Measurements from ENCODE around the gene CELA3B.
A peak's percentile ranks its signal among the peaks of the same experiment; 100 is the strongest.
"Not testable (repeated sequence)": the region's sequence is repeated elsewhere in the genome, so short reads cannot be mapped to it uniquely, and the experiment has no call there.

The CELA3B gene

DNA sequence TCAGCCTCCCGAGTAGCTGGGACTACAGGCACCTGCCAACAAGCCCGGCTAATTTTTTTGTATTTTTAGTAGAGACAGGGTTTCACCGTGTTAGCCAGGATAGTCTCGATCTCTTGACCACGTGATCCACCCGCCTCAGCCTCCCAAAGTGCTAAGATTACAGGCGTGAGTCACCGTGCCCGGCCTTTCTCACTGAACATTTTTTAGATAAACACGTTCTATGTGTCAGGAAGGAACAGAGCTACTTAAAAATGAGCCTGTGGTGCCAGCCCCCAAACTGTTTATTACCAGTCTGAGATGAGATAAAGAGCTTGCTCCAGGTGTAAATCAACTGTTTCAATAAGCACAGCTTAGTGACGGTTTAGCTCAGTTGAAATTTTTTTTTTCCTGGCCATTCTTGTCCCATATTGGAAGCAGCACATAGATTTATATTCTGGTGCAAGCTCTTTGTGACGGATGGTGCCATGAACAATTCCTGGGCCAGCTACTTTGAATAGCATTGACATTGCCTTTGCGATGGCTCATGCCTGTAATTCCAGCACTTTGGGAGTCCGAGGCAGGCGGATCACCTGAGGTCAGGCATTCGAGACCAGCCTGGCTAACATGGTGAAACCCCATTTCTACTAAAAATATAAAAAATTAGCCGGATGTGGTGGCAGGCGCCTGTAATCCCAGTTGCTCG, 33.7 kb upstream of the CELA3B start:
- not testable (repeated sequence) for DNase-seq (ENCODE audit: low spot score)

DNA sequence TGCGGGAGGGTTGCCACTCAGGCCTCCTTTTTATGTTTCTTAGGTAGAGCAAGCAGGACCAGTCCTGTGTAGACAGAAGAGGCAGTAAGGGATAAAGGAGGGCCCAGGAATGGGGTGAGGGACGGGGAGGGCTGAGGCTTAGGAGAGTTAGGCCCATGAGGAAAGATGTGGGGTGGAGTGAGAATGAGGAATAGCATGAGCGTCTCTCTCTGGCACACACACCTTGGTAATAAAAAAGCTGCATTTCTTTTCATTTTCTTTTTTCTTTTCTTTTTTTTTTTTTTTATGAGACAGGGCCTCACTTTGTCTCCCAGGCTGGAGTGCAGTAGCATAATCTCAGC, 32.1 kb upstream of the CELA3B start:
- no peak for DNase-seq (ENCODE audit: low spot score)

DNA sequence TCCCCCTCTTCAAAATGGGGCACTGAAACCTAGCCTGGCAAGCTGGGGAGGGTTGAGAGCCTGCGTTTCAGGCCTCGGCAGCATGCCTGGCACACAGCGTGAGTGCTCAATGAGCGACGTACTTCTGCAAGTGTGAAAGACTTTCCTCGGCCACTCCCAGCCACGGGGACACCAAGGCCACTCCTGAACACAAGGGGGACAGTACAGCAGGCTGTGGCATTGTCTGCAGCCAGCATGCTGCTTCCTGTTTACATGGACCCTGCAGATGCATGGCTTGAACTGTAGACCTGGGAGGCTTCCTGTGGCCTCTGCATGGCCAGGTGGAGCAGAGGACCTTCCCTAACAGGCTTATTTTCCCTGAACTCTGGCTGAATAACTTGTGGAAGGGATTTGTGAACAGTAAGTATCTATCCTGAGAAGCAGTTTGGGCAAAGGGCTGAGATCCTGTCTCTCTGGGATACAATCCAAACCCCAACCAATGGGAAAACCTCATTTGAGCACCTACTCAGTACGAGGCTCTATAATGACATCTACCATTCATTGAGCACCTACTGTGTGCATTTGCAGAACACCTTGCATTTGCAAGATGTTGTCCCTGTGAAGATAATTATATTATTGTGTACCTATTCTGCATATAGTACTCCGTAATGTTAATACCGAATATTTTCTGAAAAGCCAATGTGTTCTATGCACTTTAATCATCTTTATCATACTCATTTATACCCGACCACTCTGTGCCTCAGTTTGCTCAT, 29.8 kb upstream of the CELA3B start:
- DNase-seq (ENCODE audit: low spot score): no peak

DNA sequence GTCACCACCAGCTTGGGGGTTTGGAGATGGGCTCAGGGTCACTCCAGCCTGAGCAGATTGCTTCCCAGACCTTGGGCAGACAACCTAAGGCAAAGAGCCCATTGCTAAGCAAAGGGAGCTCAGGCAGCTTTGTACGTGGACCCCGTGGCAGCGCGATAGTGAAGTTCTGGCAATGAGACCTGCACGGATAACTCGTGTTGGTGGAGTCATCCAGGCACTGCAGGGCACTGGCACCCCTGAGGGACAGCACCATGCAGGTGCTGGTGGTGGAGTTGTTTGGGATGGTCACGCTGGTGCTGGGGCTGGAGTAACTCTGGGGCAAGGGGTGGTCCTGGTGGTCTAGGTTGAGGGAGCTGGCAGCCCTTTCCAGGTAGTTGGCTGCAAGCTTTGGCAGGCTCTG, 26.1 kb upstream of the CELA3B start:
- DNase-seq (ENCODE audit: low spot score): no peak

DNA sequence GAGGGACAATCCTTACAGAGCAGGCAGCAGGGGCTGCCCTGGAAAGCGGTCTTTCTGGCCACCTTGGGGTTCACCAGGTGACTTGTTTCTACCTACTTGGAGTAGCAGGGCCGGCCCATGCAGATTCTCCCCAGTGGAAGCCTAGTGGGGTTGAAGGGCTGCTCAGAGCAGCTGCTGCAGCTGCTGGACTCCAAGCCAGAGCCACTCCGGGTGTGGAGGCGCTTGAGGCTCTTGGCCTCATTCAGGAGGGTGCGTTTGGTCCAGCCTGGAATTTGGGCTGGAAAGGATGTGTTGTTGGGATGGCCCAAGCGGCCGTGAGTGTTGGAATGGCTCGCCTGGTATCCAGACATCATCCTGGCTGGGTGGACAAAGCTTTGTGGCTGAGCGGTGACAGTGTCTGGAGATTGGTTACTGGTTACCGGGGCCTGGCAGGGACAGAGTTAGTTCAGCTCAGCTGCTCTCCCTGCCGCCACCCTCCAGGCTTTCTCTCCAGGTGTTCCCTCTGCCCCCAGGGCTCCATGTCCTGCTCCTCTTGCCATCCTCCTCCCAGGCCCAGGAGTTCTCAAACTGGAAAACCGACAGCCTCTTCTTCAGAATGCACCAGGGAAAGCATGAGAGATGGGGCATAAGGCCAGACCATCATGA, 25.5 kb upstream of the CELA3B start:
- no peak for DNase-seq (ENCODE audit: low spot score)

DNA sequence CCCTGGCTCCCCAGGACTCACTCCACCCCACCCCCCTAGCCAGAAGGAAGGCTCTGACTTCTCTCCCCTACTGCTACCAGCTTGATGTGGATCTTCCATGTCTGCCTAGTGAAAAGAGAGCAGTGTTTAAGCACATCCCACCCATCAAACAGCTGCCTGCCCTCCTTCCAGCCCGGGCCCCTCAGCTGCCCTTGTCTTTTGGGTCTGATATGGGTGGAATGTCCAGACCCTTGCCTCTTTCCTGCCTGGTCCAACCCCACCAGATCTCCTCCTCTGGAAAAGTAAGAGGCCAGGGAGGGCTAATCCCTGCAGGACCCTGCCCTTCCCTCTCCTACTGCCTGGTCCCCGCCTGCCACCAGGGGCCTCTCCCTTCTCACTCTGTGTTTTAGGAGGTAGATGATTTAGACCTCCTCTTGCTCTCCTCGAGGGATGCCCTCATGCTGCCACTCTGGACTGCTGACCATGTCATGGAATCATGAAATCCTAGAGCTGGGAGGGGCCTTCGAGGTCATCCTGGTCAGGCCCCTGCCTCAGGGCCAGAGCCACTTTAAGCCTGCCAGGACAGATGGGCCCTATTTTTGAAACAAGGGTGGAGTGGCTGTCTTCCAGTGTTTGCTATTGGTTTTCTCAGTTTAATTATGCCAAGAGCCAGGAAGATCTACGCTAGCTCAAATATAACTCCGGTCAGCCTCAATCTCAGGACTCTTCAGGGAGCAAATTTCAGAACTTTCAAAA, 23.9 kb upstream of the CELA3B start:
- DNase-seq (ENCODE audit: low spot score): no peak

DNA sequence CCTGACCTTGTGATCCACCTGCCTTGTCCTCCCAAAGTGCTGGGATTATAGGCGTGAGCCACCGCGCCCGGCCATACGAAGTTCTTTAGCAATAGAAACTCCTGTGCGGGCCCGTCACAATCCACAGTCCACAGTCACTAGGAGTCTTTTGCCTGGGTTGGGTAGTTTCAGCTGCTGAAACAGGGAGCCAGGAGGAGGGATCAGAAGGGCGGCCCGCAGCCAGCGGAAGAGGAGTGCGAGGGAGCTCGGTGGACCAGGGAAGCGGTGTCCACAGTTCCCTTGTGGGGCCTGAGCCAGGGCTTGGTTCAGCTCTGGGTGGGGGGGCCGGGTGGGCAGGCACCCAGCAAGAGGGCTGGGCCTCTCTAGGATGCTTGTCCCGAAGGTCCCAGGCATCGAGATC, 21.8 kb upstream of the CELA3B start:
- no peak for DNase-seq (ENCODE audit: low spot score)

DNA sequence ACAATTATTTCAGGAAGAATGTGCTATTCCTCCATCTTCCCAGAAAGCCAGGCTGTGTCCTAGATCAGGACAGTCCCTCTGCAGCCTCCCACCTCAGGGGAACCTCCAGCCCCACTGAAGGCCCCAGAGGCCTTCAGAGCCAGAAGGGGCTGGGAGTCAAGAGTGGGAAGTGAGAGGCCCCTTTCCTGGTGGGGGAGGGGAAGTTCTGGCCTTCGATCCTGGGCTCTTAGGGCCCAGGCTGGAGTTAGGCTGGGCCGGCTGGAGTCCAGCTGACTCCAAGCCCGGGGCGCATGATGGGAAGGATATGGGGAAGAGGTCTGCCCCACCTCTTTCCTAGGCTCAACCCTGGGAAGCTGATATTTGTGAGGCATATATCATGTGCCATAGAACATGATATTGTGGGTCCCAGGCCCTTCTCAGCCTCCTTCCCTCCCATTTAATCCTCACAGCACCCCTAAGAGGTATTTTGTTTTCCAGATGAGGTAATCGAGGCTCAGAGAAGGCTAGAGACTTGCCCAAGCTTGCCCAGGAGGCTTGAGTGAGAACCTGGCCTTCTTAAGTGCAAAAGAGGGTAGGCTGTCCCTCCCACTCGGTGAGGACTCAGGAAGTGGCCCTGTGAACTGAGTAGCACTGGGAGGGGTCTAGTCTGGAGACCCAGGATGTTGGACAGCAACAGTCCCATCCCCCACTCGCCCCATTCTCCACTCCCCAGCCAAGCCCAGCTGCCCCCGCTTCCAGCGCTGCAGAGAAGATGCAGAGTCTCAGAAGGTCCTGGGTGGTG, 21.1 kb upstream of the CELA3B start:
- no peak for DNase-seq (ENCODE audit: low spot score)

DNA sequence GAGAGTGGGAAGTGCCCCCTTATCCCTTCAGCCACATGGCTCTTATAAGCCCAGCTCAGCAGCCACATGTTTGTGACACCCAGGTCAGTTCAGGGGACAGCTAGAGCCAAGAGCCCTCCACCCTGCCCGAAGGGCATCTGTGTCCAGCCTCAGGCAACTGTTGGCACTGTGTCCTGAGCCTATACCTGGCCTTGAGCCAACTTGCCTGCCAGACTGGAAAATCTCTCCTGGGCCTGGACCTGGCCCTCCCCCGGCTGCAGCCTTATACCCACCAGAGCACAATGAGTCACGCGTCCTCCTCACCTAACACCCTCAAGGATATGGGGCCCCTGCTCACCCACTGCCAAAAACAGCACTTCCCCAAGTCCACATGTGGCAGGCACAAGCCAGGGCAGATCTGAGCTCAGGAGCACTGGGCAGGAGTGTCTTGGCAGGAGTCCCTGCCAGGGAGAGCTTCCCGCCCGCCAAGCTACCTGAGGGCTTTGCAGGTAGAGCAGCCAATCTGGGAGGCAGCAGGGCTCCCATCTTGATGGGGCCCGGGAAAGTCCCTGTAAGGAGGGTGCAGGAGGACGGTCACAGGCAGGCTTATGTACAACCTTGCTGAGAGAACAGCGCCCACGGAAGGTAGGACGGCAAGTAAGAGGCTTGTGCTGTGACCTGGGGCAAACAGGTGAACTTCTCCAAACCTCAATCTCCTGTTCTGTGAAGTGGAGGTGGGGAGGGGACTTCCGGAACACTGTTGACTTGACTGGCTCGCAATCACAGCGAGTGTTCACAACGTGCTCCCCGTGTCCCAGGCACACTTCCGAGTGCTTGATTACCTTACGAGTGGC, 19.9 kb upstream of the CELA3B start:
- peak; percentile 66 for DNase-seq (ENCODE audit: low spot score)

DNA sequence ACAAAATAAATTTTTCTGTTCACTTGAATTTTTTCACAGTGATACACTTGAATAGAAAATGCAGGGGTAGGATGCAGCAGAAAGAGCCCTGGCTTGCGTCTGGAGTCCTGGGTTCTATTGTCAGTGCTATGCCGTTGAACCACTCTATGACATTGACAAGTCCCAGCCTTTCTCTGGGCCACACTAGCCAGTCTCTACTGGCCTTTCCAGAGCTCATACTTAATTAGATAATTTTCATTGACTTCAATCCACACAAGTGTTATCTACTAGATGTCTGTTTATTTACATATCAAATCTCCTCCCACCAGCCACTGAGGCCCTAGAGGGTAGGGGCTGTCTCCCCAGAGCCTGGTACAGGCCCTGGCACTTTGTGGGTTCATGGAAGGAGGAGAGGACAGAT, 15.5 kb upstream of the CELA3B start:
- DNase-seq (ENCODE audit: low spot score): no peak

DNA sequence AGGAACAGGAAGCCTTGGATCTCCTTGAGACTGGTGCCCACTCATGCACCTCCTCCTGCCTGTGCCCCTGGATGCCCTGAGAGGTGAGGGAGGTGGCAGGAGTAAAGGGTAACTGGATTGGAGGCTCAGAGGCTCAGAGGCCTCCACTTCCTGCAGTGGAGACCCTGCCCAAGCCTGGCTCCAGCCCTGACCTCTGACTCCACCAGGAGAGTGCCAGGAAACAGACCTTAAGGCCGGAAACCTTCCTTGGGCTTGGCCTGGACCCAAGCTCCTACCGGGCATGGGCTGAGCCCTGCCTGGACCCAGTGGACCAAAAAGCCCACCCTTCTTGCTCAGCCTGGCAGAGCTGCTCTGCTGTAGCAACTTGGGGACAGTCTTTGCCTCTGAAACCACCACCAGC, 15.0 kb upstream of the CELA3B start:
- no peak for DNase-seq (ENCODE audit: low spot score)

DNA sequence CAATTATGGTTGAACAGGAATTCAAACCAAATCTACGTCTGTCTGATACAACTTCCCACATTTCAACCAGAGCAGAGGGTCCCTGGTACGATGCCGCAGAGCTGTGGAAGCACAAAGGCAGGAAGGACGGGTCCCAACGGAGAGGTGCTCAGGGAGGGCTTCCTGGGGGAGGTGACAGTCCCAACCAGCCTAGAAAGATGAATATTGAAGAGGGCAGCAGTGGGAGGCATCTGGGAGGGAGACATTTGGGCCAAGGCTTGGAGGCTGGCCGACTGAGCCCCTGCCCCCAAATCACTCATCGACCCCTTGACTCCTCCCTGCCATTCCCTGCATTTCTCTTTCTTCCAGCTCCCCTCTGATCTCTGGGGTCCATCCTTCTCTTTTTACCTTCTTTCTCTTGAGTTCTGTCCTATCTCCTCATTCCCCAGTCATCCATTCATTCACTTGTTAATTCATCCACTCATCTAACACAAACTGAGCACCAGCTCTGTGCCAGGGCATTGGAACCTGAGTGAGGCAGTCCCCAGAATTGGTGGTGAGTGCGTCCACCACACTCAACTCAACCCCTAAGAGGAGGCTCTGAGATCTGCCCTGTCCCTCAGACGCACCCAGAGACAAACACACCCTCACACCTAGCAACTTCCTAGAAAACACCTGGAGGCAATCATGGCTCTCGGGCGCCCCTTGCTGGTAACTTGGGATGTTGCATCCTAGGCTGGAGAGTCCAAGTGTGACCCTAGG, 13.2 kb upstream of the CELA3B start:
- DNase-seq (ENCODE audit: low spot score): peak; percentile 82

DNA sequence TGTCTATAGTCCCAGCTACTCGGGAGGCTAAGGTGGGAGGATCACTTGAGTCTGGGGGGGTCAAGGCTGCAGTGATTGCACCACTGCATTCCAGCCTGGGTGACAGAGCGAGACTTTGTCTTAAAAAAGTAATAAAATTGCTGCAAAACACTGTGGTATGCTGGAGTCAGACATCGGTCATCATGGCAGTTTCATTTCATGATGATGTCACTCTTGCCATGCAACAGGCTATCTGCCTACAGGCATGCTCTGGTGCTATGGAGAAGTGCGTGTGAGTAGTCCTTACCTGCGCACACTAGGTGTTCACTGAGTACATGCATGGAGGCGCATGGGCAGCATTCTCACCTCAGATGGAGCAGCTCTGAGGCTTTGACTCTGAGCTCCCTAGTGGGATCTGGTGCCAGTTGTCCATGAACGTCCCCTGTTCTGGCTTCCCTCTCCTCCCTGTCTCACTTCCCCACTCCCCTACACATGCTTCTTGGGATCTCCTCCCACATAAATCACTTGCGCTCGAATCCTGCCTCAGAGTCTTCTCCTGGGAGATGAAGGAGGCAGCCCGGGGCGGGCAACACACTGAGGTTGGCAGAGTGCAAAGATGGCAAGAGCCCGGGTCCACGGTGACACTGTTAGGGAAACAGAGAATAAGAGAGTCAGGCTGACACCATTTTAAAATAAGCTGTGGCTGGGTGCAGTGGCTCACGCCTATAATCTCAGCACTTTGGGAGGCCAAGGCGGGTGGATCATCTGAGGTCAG, 10.4 kb upstream of the CELA3B start:
- DNase-seq (ENCODE audit: low spot score): no peak

DNA sequence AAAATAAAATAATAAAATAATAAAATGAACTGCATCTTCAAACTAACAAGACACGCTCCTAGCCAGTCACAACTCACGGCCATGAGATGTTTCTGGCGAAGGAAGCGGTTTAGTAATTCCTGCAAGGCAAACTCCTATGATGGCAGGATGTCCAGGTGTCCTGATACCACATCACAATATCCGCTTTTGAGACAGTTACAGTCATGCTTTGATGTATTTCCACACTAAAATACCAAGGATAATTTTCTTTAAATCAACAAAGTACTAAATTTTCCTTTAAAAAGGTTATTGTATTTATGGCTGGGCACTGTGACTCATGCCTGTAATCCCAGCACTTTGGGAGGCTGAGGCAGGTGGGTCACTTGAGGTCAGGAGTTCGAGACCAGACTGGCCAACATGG, 9.6 kb upstream of the CELA3B start:
- DNase-seq (ENCODE audit: low spot score): not testable (repeated sequence)

DNA sequence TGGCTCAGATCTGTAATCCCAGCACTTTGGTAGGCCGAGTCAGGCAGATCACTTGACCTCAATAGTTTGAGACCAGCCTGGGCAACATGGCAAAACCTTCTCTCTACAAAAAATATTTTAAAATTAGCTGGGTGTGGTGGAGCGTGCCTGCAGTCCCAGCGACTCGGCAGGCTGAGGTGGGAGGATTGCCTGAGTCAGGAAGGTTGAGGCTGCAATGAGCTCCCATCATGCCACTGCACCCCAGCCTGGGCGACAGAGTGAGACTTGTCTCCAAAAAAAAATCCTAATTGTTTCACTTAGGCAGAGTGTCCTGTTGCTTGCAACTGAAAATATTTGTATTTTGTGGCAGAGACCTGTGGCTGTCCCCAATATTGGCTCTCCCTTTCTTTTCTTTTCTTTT, 7.8 kb upstream of the CELA3B start:
- not testable (repeated sequence) for DNase-seq (ENCODE audit: low spot score)

DNA sequence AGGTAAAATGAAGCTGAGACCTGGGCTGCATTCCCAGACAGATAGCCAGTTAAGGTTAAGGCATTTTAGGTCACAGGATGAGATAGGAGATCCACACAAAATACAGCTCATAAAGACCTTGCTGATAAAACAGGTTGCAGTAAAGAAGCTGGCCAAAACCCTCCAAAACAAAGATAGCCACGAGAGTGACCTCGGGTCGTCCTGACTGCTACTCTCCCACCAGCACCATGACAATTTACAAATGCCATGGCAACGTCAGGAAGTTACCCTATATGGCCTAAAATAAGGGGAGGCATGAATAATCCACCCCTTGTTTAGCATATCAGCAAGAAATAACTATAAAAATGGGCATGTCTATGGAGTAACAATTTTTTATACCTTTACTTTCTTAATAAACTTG, 6.3 kb upstream of the CELA3B start:
- DNase-seq (ENCODE audit: low spot score): not testable (repeated sequence)

DNA sequence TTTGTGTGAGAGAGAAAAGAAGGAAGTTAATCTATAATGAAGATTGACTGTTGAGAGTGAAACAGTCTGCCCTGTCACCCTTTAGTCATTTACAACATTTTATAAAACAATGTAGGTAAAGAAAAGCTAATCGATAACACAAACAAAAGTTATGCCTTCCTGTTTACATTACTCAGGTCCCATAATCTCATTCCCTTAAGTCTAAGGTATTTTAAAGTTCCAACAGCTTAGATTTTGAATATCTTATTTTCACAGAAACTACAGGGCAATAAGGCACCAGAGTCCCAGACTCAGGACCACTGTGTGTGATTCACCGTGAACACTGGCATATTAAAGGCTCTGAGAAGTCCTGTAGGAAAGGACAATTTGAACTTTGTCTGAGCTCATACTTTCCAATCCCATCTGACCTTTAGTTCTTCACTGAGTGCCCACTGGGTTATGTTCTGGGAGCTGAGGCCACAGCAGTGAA, 3.8 kb upstream of the CELA3B start:
- DNase-seq (ENCODE audit: low spot score): not testable (repeated sequence)

DNA sequence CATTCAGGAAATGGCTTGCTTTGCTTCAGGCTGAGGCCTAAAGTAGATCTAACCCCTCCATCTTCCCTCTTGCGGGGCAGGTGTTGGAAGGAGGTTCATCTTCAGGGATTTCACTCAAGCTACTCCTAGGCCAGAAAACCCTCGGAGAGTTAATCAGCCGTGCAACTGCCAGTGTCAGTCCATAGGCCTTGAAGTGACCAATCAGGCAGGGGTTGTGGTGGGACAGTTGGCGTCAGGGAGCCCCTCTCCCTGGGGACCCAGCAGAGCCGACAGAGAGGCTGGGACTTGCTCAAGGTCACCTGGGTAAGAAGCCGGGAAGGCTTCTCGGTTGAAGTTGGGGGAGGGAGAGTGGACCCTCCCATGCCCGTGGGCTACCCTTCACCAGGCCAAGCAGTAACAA, 2.9 kb upstream of the CELA3B start:
- not testable (repeated sequence) for DNase-seq (ENCODE audit: low spot score)

DNA sequence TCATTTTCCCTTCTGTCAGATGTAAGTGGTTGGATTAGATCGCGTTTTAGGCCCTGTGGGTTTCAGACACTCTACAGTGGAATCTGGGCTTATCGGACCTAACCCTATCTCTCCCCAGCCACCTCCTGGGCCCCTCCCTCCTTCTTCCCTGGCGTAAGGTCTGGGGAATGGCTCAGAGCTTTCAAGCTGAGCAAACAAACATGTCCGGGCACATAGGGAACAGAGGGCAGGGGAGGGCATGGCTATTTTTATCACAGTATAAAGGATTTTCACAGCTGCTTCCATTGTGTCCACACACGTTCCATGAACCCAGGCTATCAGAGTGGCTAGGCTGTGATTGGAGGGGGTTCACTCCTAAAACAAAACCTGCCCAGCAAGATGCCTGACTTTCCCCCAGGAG, 2.1 kb upstream of the CELA3B start:
- DNase-seq (ENCODE audit: low spot score): not testable (repeated sequence)

All from CD4-positive, alpha-beta T cell treated with Interleukin-15 for 4 hours (primary cell).